T-helper 1 cell treated with Interleukin-12 subunit alpha and Interleukin-12 subunit beta and Interleukin-4 antibody, amounts not matched to agents 30 ng/mL and 1 ng/mL, for 36 hours (primary cell): ENCODE measurements around the gene TSPAN9. TPM values are rescaled to one million over a fixed set of nuclear protein-coding genes. Genes with fewer than 3 reads are reported as not detected.

ENCODE experiments used
- intact Hi-C: fragments of 100-400 bp; cut with micrococcal nuclease; formaldehyde crosslinking; loops from one replicate; pipeline ENCODE4 v1.15.1; 2024
- total RNA-seq: library from RNA; stranded (reverse); gene quantifications from 2 replicates; pipeline ENCODE4 v1.2.3, GENCODE V29; 2022

The TSPAN9 gene
- total RNA-seq, 1 donor from 2014 or later: not detected

DNA sequence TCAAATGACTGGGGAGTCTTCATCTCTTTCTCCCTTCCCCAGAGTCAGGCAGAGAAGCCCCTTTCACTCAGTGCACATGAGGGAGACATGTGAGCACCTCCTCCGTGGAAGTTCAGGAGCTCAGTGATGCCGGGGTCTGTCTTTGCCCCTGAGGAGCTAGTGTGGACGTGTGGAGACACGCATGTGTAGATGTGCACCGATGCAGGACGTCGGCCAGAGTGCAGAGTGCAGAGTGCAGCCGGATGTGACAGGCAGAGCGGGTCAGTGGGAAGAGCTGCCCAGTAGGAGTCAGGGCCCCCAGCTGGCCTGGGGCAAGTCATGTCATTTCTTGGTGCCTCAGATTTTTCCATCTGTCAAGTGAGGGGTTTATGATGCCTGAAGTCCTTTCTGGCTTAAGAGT is 20.7 kb downstream of the TSPAN9 start:
- intact Hi-C loops: no loop called here

DNA sequence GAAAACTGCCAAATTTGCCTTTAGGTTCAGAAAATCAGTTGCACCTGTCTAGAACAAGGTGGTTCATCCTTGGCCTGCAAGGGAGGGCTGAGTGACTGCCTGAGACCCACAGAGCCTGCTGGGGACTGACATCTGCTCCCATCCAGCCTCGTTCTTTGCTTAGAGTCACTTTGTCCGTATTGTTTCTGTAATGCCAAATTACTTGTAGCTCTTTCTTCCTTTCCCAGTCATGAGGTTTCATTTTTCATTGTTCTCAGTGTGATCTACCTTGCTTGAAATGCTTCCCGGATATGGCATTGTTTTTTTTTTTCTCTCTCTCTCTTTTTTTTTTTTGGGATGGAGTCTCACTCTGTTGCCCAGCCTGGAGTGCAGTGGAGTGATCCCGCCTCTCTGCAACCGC is 21.3 kb downstream of the TSPAN9 start:
- intact Hi-C loops: no loop called here

DNA sequence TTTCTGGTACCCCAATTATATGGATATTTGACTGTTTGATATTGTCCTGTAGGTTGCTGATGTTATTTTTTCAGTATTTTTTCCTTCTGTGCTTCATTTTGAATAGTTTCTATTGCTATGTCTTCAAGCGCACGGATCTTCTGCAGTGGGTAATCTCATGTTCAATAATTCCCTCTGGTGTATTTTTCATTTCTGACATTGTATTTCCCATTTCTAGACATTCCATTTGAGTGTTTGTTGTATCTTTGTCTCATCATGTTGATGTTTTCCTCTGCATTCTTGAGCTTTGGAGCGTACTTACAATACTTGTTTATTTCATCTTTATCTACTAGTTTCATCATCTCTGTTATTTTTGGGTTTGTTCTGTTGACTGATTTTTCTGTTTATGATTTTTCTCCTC is 22.0 kb downstream of the TSPAN9 start:
- intact Hi-C loops: no loop called here

DNA sequence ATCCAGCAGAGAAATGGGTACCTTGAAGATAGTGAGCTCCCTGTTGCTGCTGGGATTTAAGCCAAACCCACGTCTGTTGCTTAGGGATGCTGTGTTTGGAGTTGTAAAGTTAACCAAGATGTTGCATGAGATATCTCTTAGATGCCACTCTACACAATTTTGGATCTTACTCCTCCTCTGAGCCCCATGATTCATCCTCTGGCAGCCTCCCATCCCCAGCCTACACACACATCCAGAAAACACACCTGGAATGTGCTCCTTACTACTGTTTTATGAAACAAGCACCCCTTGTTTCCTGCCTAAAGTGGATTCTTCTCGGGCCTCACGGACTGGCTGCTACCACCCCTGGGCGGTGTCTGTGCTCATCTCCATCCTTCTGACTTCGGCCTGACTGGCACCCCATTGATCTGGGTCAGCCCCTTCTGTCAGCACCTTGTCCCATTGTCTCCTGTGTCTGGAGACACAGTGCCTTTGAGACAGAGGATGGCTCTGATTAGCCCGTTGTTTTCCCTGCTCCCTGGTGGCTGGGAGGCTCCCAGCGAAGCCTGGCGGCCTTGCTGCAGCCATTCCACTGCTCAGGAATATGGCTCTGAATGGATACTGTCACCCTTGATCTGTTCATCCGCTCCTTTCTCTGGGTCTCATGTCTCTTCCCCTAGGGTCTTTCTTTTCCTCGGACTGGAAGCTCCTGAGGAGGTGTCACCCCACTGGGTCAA is 24.3 kb downstream of the TSPAN9 start:
- intact Hi-C loops: no loop called here

DNA sequence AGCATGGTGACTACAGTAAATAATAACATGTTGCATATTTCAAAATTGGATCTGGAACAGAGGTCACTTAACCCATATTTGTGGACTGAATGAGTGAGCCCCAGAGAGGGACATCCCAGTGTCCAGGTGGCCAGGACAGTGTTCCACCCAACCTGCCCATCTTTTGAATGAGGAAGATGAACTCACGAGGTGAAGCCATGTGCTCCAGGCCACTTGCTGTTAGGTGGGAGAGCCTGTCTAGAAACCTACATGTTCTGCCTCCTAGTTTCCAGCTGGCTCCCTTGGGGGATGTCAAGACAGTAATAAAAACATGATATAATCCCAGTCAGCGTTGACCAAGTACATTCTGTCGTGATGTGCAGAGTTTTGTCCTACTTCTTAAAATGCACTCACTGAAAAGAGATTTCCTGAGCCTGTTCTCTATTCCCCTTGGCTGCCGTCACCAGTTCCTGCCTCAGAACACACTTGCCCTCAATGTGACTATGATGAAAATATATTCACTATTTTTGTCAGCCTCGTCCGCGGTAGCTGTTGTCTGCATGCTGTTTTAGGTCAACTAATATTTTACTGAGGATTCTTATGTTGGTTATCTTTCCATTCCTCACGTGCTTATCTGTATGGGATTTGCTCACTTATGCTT is 25.7 kb downstream of the TSPAN9 start:
- intact Hi-C loops: no loop called here

DNA sequence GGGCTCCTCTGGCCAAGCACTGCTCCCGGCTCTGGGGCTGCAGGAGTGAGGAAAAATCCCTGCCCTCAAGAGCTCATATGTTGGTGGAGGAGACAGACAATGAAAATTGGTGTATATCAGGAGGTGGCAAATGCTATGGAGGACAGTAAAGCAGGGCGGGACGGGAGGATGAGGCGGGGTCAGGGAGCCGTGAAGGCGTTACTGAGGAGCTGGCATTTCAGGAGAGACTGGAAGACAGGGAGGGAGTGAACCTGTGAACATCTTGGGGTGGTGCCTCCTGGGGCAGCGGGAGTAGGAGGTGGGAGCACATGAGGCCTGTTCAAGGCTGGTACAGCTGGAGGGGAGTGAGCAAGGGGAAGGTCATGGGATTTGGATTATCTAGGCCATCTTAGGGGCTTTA is 26.6 kb downstream of the TSPAN9 start:
- intact Hi-C loops: no loop called here

DNA sequence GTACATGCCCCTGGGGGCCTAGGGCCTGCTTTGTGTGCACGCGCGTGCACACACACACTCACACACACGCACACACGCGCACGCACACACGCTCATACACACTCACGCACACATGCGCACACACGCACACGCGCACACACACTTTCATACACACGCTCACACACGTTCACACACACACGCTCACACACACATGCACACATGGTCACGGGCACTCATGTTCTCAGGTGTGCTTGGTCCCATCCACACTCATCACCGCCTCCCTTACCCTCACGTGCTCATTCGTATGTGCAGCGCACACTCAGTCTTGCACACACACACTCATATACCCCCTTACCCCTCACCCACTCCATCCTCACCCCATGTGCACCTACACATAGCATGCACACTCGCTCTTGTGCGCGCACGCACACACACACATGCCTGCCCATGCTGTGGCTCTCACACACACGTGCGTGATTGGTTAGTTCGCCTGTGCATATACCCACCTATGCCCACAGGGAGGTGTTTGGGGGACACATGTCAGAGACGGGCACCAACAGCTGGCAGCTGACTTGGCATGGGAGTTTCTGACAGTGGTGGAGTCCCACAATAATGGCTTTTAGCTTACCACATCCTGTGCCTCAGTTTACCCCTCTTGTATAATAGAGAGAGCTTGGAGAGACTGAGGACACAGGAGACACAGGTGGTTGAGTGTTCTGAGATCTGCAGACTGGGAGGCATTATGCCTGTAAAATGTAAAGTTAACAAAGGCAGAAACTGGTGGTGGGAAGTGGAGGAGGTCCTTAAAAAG is 28.7 kb downstream of the TSPAN9 start:
- intact Hi-C loops: no loop called here

DNA sequence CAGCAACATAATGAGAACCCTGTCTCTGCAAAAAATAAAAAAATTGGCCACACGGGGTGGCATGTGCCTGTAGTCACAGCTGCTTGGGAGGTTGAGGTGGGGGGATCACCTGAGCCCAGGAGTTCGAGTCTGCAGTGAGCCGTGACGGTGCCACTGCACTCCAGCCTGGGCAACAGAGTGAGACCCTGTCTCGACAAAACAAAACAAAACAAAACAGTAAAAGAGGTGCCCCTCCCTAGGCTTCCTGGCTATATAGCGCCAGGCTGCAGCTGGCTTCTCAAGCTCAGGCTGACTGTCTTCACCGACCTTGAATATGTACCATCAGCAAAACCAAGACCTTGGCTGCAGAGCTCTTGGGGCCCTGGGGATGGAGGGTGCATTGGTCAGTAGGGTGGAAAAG is 29.4 kb downstream of the TSPAN9 start:
- intact Hi-C loops: no loop called here

DNA sequence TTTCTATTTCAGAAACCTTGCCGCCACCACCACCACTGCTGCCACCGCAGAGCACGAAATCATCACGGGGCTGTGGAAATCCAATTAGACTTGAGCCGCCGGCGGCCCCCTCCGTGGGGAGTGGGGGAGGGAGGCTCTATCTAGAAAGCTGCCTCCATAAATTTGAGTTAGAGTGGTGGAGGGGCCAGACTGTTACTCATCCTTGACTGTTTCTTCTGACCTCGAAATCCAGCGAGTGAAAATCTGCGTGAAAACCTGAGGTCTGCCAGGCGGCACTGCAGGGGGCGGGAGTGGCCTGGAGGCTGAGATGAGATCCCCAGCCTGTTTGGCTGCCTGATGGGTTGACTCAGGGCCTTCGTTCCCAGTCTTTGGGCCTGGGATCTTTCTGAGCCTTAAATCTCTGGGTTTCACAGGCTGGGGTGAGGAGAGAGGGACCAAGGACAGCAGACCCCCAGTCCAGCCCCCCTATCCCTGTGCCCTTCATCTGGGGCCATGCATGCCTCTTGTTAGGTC is 29.9 kb downstream of the TSPAN9 start:
- intact Hi-C loops: no loop called here

DNA sequence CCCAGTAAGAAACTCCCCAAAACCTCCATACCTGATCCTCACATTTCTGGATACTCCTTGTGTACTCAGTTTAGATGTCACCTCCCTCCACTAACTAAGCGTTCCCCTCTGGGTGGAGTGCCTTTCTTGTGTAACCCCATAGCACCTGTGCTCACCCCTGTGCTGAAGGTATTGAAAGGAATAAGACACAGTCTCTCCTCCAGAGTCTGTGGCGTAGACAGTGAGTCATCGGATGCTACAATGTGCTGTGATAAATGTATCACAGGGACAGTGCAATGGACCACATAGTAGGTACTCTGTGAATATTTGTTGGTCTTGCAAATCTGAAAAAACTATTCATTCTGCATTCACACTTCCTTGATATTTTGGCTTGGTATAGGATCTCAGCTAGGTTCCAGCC is 30.8 kb downstream of the TSPAN9 start:
- intact Hi-C loops: no loop called here

DNA sequence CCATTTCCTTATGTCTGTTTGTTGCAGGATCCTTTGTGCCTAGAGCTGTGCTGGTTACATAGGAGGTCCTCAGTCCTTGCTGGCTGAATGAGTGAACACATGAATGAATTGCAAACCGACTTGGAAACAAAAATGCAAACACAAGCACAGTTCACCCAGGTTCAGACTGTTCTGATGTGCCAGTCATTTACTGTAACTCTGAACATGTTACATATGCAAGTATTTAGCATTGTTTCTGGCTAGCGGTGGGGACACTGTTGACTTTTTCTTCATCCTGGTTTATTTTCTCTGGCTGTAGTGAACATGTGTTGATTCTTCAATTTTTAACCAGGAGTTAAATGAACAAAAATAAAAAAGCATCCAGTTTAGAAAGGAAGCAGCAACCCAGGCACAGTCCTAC is 33.4 kb downstream of the TSPAN9 start:
- intact Hi-C loops: no loop called here

DNA sequence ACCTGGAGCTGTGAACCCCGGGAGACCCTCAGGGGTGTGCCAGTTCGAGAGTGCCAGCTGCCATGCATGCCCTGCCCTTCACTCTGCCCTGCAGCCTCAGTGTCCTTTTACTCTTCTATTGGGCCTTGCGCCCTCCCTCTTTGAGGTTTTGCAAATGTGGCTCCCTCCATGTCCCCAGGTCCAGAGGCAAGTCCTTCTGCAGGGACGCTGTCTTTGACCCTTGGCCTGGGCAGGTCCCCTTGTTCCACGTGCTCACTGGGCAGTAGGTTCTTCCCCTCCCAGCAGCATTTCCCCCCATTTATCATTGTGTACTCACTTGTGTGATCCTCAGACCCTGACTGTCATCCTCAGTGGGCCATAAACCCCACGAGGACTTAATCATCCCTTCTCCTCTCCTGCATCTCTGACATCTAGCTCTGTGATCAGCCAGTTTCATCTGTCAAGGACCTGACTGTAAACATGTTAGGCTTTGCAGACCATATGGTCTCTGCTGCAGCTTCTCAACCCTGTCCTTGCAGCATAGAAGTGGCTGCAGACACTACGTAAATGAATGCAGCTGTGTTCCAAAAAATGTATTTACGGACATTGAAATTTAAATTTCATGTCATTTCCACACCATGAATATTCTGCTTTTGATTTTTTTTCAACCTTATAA is 36.6 kb downstream of the TSPAN9 start:
- intact Hi-C loops: no loop called here

DNA sequence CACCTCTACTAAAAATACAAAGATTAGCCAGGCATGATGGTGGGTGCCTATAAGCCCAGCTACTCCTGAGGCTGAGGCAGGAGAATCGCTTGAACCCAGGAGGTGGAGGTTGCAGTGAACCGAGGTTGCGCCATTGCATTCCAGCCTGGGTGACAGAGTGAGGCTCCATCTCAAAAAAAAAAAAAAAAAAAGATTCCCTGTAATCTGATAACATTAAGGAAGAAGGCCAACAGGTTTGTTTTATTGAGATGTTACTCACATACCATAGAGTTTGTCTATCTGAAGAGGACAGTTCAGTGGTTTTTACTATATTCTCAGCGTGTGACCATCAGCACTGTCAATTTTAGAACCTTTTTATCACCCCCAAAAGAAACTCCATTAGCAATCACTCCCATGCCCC is 37.5 kb downstream of the TSPAN9 start:
- intact Hi-C loops: no loop called here

DNA sequence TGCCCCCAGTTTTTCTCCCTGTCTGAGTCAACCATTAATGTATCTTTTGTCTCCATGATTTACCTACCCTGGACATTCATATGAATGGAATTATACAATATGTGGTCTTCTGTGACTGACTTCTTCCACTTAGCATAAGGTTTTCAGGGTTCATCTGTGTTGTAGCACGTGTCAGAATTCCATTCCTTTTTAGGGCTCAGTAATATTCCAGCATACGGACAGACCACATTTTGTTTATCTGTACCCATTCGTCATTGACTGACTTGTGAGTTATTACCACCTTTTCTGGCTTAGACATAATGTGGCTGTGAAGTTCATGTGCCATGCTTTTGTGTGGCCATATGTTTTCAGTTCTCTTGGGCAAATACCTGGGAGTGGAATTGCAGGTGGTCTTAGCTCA is 37.9 kb downstream of the TSPAN9 start:
- intact Hi-C loops: no loop called here

DNA sequence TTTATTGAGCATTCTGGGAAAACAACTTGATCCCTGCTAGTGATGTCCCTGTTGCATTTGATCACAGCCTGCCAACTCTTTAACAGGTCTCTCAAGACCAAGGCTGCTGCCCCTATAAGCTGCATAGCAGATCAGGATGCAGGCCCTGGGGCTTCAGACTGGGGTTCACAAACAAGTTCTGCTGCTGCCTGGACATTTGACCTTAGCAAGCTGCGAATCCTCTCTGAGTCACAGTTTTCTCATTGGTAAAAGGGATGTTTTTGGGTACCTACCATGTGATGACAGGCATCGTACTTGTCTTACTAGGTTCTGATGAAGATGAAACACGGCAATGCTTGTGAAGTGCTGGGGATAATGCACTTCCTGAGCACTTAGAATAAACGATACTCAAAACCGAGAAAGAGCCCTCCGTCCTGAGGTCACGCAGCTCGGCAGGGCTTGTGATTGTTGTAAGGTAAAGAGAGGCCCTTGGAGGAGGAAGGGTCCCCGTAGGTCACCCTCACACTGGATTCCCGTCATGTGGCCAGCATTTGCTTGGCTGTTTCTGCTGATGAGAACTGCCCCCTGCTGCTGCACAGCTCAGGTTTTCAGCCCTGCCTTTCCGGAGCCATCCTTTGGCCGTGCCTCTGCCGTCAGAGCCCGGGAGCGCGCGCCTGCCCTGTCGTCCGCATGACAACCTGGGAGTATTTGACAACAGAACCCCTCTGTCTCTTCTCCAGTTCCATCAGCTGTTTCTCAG is 39.1 kb downstream of the TSPAN9 start:
- intact Hi-C loops: no loop called here

DNA sequence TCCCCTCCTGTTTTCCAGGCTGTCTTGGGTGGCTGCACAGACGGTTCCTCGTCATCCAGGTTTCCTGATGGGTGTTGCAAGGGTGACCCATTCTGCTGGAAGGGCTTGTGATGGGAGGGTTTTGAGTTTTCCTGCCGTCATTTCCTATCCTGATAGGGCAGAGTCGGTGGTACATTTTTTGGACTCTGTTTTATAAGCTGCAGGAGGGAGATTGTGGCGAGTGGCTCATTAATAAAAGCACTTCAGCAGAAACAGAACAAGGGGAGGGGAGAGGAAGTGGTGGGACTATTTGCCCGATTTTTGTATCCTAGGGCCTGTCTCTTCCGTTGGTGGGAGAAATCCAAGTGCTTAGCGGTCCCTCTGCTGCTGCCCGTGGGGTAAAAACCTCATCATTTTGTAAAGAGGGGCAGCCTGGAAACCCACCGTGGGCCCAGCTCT is 40.0 kb downstream of the TSPAN9 start:
- intact Hi-C loops: no loop called here

DNA sequence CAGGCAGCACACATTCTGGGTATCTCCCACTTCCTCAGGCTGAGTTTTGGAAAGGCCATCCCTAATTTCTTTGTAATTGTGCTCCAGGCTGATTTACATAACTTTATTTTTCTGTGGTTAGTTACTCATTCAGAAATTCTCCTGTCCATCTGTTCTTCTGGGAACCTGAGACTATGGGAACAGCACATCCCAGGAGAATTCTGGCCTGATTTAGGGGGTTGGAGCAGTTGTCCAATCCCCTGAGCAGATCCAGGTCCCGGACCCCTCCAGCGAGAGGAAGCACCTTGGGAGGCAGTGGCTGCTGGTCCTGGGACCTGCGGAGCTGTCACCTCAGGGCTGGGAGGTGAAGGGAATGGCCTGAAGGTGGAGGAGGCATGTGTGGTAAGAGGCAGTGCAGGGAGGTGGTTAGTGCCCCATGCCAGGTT is 40.4 kb downstream of the TSPAN9 start:
- intact Hi-C loops: no loop called here

DNA sequence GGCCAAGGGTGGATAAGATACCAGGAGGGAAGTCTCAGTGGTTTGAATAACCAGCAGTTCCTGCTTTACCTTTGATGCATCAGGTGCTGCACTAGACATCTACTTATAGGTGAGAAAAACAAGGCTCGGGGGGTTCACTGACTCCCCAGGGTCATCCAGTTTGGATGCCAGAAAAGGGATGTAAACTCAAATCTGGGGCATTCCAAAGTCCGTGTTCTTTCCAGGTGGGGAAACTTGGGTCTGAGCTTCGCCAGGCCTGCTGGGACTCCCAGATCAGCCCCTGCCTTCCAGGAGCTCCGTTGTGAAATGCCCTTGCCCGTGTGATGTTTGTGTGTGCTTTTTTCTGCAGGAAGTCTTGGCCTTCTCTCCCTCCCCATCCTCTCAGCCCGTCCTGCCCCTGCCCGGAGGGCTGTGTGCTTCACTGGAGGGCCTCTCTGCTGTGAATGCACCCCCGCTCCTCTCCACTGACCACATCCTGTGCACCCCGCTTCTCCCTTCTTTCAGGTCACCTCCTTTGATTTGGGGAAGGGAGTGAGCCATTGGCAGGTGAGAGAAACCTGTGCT is 42.1 kb downstream of the TSPAN9 start:
- intact Hi-C loops: no loop called here

DNA sequence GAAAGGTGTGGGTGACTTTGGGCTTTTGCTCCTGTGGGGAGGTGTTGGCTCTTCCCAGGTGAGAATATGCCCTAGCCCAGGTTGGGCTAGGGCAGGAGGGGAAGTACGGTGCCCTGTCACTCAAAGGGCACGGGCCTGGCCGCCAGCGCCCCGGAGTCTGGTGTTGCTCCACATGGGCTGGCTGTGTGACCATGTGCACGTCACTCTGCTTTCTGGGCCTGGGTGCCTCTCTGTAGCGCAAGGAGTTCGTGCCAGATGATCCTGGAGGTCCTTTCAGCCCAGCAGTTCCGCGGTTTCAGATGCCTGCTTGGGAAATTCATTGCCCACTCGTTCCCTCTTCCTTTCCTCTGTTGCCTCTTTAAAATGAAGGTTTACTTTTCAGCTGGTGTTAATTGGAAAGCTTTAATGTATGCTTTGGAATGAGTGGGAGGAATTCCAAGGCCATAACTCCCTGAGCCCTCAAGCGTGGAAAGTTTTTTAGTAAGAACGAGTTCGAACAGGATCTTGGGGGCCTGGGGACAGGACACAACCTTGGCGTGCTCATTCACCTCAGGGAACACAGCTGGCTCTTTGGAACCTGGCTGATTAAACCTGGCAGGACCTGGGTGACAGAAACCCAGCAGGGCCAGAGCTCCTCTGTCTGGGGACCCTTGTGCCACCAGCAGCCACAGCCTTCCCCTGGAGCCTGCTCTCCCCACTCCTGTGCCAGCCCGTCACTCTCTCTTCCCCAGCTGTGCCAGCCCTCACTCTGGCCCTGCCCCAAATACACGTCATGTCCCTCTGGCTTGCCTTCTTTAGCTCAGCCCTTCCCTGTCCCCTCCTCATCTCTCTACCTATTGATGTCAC is 42.8 kb downstream of the TSPAN9 start:
- intact Hi-C loops: no loop called here

DNA sequence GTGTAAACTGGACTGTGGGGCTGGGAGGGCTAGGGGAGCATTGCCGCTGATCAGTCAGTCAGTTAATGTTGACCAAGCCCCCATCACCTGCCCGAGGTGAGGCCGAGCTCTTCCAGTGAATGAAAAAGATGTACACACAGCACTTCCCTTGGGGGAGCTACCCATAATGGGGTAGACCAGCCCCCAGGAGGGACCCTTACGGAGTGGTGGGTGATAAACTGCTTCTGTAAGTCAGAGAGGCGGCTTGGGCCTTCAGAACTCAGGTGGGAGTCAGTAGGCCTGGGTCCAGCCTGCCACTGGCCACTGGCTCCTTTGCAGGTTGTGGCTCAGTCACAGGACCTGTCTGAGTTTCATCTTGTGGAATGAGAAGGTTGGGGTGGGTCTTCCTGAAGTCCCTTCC is 43.5 kb downstream of the TSPAN9 start:
- intact Hi-C loops: no loop called here
